OCI-LY7 (cell line): ENCODE measurements around the gene SOX13. TPM values are rescaled to one million over a fixed set of nuclear protein-coding genes. Genes with fewer than 3 reads are reported as not detected.

ENCODE experiments used
- BruUV-seq: library from RNA; stranded (reverse); fragments of 400-500 nt; replicated peaks from 2 replicates; lab custom pipeline; 2021; lab: Mats Ljungman, UMichigan
- CTCF ChIA-PET: fragments of 300-600 bp; sonication (Branson Sonifier 250); formaldehyde crosslinking; loops from one replicate; lab custom pipeline; 2022; ENCODE audit warnings: antibody characterized with exemption; ENCODE audit not compliant: unreplicated experiment; lab: Charles Lee
- POLR2A ChIA-PET: fragments of 300-600 bp; sonication (Branson Sonifier 250); formaldehyde crosslinking; loops from one replicate; lab custom pipeline; 2022; ENCODE audit warnings: antibody characterized with exemption; lab: Charles Lee
- DNase-seq: peaks from one replicate; pipeline ENCODE4 v3.0.0-alpha.2; 2015; ENCODE audit warnings: low spot score
- H2AFZ ChIP-seq: fragments of 200-600 bp; sonication (generic), shearing (Covaris generic); 2 replicates; pipeline ENCODE4 v1.6.1; 2014; ENCODE audit warnings: mild to moderate bottlenecking, antibody characterized with exemption, low read length, moderate library complexity
- H3K27ac ChIP-seq: fragments of 200-600 bp; sonication (generic); 2 replicates; pipeline ENCODE4 v1.5.1; 2014; ENCODE audit warnings: mixed run types, low read depth, mild to moderate bottlenecking, moderate library complexity, low read length, inconsistent platforms; ENCODE audit not compliant: poor library complexity, severe bottlenecking
- H3K36me3 ChIP-seq: fragments of 200-600 bp; sonication (generic); 2 replicates; pipeline ENCODE4 v1.6.1; 2014; ENCODE audit warnings: mild to moderate bottlenecking, antibody characterized with exemption, low read length, moderate library complexity, mixed read lengths; ENCODE audit not compliant: insufficient read depth
- H3K4me1 ChIP-seq: fragments of 200-600 bp; sonication (generic); 2 replicates; pipeline ENCODE4 v1.5.1; 2014; ENCODE audit warnings: mild to moderate bottlenecking, low read length; ENCODE audit not compliant: insufficient read depth, poor library complexity, severe bottlenecking
- H3K4me2 ChIP-seq: fragments of 200-600 bp; sonication (generic); 2 replicates; pipeline ENCODE4 v1.6.1; 2014; ENCODE audit warnings: mild to moderate bottlenecking, low read length
- H3K4me3 ChIP-seq: fragments of 200-600 bp; sonication (generic); 2 replicates; pipeline ENCODE4 v1.5.1; 2014; ENCODE audit warnings: mild to moderate bottlenecking, low read depth, low read length; ENCODE audit not compliant: poor library complexity, severe bottlenecking
- H3K79me2 ChIP-seq: fragments of 200-600 bp; sonication (generic); 2 replicates; pipeline ENCODE4 v1.6.1; 2016; ENCODE audit warnings: low read depth, mild to moderate bottlenecking, low read length, moderate library complexity, mixed read lengths; ENCODE audit not compliant: insufficient read depth
- H3K9me2 ChIP-seq: fragments of 200-600 bp; sonication (generic); 2 replicates; pipeline ENCODE4 v1.6.1; 2016; ENCODE audit warnings: mild to moderate bottlenecking, low read length, mixed read lengths; ENCODE audit not compliant: insufficient read depth
- H3K9me3 ChIP-seq: fragments of 200-600 bp; sonication (generic); 2 replicates; pipeline ENCODE4 v1.6.1; 2014; ENCODE audit warnings: mild to moderate bottlenecking, mixed run types, low read length, mixed read lengths
- H4K20me1 ChIP-seq: fragments of 200-600 bp; sonication (generic); 2 replicates; pipeline ENCODE4 v1.6.1; 2014; ENCODE audit warnings: mild to moderate bottlenecking, antibody characterized with exemption, low read length, moderate library complexity, mixed read lengths; ENCODE audit not compliant: insufficient read depth
- EZH2phosphoT487 ChIP-seq: fragments of 200-600 bp; sonication (generic); IDR thresholded peaks from 2 replicates; pipeline ENCODE4 v1.6.1; 2018; ENCODE audit warnings: low read depth, borderline replicate concordance, mild to moderate bottlenecking, mixed run types, antibody characterized with exemption, low read length, moderate library complexity, mixed read lengths
- intact Hi-C: fragments of 100-400 bp; cut with micrococcal nuclease; formaldehyde crosslinking; loops from one replicate; pipeline ENCODE4 v1.10.0; 2022; ENCODE audit not compliant: unreplicated experiment
- total RNA-seq, 2 experiments: library from RNA; depleted of rRNA in 1 of 2; stranded (reverse); fragments of >200 nt in 1 of 2; shearing (Covaris generic) in 1 of 2; gene quantifications; 2 replicates each; pipeline ENCODE4 v1.2.3, GENCODE V29; 2014 to 2022
- TF ChIP-seq, protein P1 (sequence below): fragments of 200-600 bp; sonication (generic); conservative IDR thresholded peaks from 2 replicates; pipeline ENCODE4 v1.5.1; 2014; ENCODE audit warnings: mild to moderate bottlenecking, antibody characterized with exemption, low read length, moderate library complexity, mixed read lengths

SOX13 gene
- total RNA-seq, 2 experiments from 2014 or later, result 0.27 TPM; not detected in 1

DNA sequence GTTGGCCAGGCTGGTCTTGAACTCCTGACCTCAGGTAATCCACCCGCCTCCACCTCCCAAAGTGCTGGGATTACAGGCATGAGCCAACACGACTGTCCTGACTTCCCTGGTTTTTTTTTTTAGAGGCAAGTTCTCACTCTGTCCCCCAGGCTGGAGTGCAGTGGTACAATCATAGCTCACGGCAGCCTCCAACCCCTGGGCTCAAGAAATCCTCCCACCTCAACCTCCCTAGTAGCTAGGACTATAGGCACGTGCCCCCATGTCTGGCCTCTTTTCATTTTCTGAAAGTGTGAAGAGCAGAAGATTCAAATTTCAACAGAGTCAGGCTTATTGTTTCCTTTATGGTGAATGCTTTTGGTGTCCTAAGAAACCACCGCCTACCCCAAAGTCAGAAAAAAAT, 21.7 kb upstream of the SOX13 start:
- no peaks in the 10 kb centered on the region for H4K20me1 ChIP-seq
- intact Hi-C loops, result no loop called here
- H3K36me3 ChIP-seq, result no peaks in the 10 kb centered on the region
- no peak overlapping the region for H2AFZ ChIP-seq
- H3K4me1 ChIP-seq, result no peaks in the 10 kb centered on the region
- no peak for DNase-seq
- no peaks in the 10 kb centered on the region for H3K79me2 ChIP-seq
- H3K27ac ChIP-seq, result no peak overlapping the region
- ChIA-PET CTCF (no interaction called here), POLR2A (interaction anchor here (0.6 to 0.7 kb wide), 2 partner anchors 18 to 105 kb away, joined by 3 to 4 read pairs; no protein-coding TSS in a partner anchor)
- H3K4me2 ChIP-seq, result no peak overlapping the region
- H3K9me2 ChIP-seq, result no peaks in the 10 kb centered on the region
- H3K4me3 ChIP-seq, result no peak overlapping the region
- no TSS peak for BruUV-seq
- TF ChIP-seq EZH2phosphoT487, result no peak
- TF ChIP-seq, protein P1, sequence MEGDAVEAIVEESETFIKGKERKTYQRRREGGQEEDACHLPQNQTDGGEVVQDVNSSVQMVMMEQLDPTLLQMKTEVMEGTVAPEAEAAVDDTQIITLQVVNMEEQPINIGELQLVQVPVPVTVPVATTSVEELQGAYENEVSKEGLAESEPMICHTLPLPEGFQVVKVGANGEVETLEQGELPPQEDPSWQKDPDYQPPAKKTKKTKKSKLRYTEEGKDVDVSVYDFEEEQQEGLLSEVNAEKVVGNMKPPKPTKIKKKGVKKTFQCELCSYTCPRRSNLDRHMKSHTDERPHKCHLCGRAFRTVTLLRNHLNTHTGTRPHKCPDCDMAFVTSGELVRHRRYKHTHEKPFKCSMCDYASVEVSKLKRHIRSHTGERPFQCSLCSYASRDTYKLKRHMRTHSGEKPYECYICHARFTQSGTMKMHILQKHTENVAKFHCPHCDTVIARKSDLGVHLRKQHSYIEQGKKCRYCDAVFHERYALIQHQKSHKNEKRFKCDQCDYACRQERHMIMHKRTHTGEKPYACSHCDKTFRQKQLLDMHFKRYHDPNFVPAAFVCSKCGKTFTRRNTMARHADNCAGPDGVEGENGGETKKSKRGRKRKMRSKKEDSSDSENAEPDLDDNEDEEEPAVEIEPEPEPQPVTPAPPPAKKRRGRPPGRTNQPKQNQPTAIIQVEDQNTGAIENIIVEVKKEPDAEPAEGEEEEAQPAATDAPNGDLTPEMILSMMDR, result no peak
- no peaks in the 10 kb centered on the region for H3K9me3 ChIP-seq

DNA sequence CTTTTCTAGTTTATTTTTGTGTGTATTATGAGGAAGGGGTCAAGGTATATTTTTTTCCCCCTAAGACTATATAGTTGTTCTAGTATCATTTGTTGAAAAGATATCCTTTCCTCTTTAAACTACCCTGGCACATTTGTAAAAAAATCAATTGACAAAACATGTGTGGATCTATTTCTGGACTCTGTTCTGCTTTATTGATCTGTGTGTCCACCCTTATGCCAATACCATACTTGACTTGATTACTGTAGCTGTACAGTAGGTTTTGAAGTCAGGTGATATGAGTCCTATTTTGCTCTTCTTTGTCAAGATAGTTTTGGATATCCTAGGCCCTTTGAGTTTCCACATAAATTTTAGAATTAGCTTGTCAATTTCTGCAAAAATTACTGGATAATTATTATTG, 21.2 kb upstream of the SOX13 start:
- intact Hi-C loops, result no loop called here
- Histone ChIP-seq H3K27ac (no peak overlapping the region), H3K4me2 (no peak overlapping the region), H3K4me3 (no peak overlapping the region), H3K36me3 (no peaks in the 10 kb centered on the region), H3K4me1 (no peaks in the 10 kb centered on the region), H4K20me1 (no peaks in the 10 kb centered on the region), H2AFZ (no peak overlapping the region), H3K79me2 (no peaks in the 10 kb centered on the region), H3K9me2 (no peaks in the 10 kb centered on the region), H3K9me3 (no peaks in the 10 kb centered on the region)
- no peak for DNase-seq
- BruUV-seq, result no TSS peak
- TF ChIP-seq, protein P1, result no peak
- no peak for TF ChIP-seq EZH2phosphoT487
- POLR2A ChIA-PET, result interaction anchor here (0.6 to 1.5 kb wide), 4 partner anchors 18 to 144 kb away, joined by 3 to 5 read pairs (median 4); no protein-coding TSS in a partner anchor
- CTCF ChIA-PET, result no interaction called here

DNA sequence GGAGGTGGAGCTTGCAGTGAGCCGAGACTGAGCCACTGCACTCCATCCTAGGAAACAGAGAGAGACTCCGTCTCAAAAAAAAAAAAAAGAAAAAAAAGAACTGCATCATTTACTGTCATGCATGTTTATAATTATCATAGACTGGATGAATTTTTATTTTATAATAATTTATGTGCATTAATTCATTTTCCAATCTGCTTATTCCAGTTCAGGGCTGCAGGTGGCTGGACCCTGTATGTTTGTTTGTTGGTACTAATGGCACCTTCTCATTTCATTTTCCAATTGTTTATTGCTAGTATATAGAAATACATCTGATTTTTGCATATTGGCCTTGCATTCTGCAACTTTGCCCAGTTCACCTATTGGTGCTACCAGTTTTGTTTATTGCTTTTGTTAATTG, 19.0 kb upstream of the SOX13 start:
- CTCF ChIA-PET, result no interaction called here
- POLR2A ChIA-PET, result no interaction called here
- Histone ChIP-seq H3K79me2 (no peaks in the 10 kb centered on the region), H3K4me3 (no peak overlapping the region), H3K4me2 (no peak overlapping the region), H3K9me2 (no peaks in the 10 kb centered on the region), H3K27ac (no peak overlapping the region), H4K20me1 (no peaks in the 10 kb centered on the region), H2AFZ (no peak overlapping the region), H3K36me3 (no peaks in the 10 kb centered on the region), H3K9me3 (no peaks in the 10 kb centered on the region), H3K4me1 (no peaks in the 10 kb centered on the region)
- DNase-seq, result no peak
- no peak for TF ChIP-seq EZH2phosphoT487
- TF ChIP-seq, protein P1, result no peak
- intact Hi-C loops, result loop anchor here (1.0 kb wide), 1 partner anchor 119 kb away; no protein-coding TSS in a partner anchor
- no TSS peak for BruUV-seq
